Hindlimb muscle (tissue), 1 donor: ENCODE results near the gene INO80. TPM values are rescaled to one million over a fixed set of nuclear protein-coding genes. Genes with fewer than 3 reads are reported as not detected.
"Not testable (repeated sequence)": the region's sequence is repeated elsewhere in the genome, so short reads cannot be mapped to it uniquely, and the experiment has no call there.

ENCODE experiments used
- DNase-seq: peaks from one replicate; pipeline ENCODE4 v3.0.0-alpha.2; 2013
- polyA plus RNA-seq: library from polyadenylated mRNA; unstranded; fragments of 120-200 nt; gene quantifications from one replicate; pipeline ENCODE4 v1.2.1, GENCODE V29; 2013; ENCODE audit not compliant: insufficient read length

Gene INO80, protein sequence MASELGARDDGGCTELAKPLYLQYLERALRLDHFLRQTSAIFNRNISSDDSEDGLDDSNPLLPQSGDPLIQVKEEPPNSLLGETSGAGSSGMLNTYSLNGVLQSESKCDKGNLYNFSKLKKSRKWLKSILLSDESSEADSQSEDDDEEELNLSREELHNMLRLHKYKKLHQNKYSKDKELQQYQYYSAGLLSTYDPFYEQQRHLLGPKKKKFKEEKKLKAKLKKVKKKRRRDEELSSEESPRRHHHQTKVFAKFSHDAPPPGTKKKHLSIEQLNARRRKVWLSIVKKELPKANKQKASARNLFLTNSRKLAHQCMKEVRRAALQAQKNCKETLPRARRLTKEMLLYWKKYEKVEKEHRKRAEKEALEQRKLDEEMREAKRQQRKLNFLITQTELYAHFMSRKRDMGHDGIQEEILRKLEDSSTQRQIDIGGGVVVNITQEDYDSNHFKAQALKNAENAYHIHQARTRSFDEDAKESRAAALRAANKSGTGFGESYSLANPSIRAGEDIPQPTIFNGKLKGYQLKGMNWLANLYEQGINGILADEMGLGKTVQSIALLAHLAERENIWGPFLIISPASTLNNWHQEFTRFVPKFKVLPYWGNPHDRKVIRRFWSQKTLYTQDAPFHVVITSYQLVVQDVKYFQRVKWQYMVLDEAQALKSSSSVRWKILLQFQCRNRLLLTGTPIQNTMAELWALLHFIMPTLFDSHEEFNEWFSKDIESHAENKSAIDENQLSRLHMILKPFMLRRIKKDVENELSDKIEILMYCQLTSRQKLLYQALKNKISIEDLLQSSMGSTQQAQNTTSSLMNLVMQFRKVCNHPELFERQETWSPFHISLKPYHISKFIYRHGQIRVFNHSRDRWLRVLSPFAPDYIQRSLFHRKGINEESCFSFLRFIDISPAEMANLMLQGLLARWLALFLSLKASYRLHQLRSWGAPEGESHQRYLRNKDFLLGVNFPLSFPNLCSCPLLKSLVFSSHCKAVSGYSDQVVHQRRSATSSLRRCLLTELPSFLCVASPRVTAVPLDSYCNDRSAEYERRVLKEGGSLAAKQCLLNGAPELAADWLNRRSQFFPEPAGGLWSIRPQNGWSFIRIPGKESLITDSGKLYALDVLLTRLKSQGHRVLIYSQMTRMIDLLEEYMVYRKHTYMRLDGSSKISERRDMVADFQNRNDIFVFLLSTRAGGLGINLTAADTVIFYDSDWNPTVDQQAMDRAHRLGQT (N-terminal part only)
- polyA plus RNA-seq: 17.8 TPM

DNA sequence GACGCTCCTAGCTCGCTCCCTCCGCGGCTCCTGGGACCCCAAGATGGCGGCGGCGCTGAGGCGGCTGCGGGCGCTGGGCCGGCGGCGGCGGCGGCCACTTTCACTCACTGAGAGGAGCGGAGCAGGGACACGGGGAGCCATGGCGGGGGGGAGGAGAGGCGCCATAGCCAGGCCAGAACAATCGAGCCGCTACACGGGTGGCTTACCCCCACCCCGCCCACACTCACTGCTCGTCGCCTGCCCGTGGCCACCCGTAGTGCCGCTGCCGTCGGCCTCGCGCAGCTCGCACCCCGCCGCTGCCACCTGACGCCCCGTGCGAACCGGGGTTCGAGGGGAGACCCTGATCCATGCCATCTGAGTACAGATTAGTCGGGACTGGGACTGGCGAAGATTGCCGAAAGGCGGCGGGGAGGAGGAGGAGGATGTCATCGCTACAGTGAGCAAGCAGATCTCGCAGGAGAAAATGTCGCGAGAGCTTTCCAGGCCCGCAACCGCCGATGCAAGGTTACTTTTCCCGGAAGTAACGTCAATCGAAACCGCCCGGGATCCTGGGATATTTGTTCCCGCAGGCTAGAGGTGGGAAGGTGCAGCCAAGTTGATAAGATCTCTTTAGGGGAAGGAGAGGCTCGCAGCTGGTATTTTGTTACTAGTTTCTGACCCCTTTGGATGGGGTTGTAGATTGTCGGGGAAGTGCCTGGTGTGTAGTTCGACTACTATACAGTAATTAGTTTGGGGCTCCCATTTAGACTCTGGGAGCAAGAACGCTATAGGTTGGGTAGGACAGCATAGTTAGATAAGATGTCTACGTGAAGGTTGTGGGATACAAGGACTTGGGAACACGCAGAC lies at the start of gene INO80:
TSS of gene INO80 (minus strand) at position 165 of the 846 bp plus-strand sequence. CDS start 19,970 bp downstream, outside the sequence.
- peak; percentile 98 for DNase-seq

DNA sequence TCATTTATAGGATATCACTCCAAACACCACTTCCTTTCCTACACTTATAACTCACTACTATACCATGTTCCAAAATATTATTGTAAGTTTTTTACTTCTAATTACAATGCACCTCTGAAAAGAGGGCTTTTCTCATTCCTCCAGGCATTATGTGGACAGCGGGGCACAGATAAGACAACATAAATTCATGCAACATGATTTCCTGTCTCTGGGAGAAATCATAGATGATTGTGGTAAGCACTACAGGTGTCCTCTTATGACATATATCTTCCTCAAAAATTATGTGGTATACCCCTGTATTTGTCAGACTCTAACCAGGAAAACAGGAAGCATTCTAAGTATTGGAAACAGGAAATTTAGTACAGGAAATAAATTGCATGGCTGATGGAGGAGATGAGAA lies 45.7 kb upstream of the INO80 start:
- DNase-seq: no peak

DNA sequence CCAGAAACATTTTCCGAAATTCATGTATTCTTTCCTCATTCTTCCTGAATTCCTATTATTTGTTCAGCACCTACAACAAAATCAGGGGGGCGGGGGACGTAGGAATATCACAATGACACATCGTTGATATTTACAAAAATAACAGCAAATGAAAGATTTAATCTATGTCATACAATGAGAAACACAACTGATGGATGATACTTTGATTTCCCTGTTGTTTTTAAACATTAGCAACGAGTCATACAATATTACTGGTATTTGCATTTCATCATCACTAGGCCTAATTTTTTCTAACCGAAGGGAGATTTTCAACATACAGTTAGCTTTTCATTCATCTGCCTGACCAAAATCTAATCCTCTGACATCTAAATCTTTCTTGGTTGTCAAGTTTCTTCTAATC lies 45.3 kb upstream of the INO80 start:
- no peak for DNase-seq

- no peak for DNase-seq
Observed at GRCh38 chr15:41160639-41161315, 44.7 kb upstream of the INO80 start.

DNA sequence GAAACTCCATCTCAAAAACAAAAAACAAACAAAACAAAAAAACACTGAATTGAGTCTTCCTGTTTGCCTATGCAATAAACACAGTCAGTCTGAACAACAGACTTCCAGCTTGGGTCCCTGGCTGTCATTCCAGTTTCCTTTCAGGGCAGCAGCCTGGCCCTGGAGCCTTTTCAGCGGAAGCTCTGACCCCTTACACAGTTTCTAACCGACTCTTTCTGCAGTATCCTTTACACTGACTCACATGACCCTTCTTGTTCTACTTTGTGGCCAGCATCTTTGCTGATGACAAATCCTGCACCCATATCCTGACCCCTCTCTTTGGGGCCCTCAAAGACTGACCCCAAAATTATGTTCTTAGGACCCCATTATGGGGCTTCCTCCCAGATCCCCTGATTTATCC lies 38.3 kb upstream of the INO80 start:
- no peak for DNase-seq

GRCh38 chr15:41153733-41154132 lies 37.7 kb upstream of the INO80 start:
- DNase-seq: no peak

GRCh38 chr15:41151451-41152005 lies 35.4 kb upstream of the INO80 start:
- no peak for DNase-seq

DNA sequence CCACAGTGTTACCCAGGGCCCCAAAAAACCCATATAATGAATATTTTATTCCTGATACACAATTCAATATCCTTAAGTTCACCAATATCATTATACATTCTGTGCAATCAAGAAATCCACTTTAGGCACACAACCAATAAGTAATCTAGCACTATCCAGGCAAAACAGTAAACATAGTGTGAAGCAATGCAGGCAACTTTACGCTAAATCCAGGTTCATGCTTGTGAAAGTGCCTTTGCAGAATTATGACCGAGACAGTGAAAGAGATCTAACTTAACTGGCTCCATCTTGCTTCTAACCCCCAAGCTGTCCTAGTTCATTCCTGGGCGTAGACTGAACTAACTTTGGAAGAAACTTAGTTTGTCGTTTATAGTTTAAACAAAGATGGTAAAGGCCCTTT lies 34.2 kb upstream of the INO80 start:
- no peak for DNase-seq

- DNase-seq: no peak
Observed at GRCh38 chr15:41148065-41148464, 32.0 kb upstream of the INO80 start.

DNA sequence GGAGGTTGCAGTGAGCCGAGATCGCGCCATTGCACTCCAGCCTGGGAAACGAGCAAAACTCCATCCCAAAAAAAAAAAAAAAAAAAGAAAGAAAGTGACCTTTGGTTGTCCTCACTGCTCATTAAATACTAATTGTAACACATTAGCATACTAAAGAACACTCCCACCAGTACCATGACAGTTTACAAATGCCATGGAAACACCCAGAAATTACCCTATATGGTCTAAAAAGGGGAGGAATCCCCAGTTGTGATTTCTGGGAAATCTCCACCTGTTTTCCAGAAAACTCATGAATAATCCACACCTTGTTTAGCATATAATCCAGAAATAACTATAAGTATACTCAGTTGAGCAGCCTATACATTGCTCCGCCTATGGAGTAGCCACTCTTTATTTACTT lies 23.5 kb upstream of the INO80 start:
- no peak for DNase-seq

GRCh38 chr15:41139112-41139511 lies 23.0 kb upstream of the INO80 start:
- DNase-seq: not testable (repeated sequence)

- DNase-seq: not testable (repeated sequence)
Observed at GRCh38 chr15:41135580-41135979, 19.5 kb upstream of the INO80 start.

DNA sequence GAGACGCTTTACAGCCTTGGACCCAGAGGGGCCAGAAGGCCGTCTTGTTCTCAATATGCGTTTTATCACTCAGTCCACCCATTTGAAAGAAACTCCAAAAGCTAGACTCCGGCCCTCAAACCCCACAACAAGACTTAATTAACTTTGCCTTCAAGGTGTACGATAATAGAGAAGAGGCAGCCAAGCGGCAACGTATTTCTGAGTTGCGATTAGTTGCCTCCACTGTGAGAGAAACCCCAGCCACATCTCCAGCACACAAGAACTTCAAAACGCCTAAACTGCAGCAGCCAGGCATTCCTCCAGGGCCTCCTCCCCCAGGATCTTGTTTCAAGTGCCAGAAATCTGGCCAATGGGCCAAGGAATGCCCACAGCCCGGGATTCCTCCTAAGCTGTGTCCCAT lies 17.4 kb upstream of the INO80 start:
- DNase-seq: no peak

GRCh38 chr15:41132094-41132493 lies 16.0 kb upstream of the INO80 start:
- not testable (repeated sequence) for DNase-seq

DNA sequence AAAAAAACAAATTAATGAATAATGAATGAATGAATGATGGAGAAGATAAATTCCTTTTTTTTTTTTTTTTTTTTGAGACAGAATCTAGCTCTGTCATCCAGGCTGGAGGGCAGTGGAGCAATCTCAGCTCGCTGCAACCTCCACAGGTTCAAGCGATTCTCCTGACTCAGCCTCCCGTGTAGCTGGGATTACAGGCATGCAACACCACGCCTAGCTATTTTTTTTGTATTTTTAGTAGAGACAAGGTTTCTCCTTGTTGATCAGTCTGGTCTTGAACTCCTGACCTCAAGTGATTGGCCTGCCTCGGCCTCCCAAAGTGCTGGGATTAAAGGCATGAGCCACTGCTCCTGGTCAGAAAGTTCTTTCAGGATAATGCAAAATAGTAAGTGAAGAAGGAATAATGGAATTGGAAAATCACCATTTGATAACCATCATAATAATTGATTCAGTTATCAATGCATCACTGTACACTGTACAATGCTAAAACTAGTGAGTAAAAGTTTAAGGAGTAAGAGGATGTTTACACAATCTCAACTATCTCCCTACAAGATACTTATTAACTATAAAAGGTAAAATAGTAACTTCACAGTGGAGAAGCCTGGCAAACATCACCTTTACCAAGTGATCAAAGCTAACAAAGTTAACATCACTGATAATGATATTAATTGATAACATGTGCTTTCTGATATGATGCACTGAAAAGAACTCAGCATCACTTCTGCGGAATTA lies 12.3 kb upstream of the INO80 start:
- DNase-seq: no peak

- no peak for DNase-seq
Observed at GRCh38 chr15:41125931-41126642, 10.0 kb upstream of the INO80 start.

- no peak for DNase-seq
Observed at GRCh38 chr15:41125063-41125669, 9.1 kb upstream of the INO80 start.

DNA sequence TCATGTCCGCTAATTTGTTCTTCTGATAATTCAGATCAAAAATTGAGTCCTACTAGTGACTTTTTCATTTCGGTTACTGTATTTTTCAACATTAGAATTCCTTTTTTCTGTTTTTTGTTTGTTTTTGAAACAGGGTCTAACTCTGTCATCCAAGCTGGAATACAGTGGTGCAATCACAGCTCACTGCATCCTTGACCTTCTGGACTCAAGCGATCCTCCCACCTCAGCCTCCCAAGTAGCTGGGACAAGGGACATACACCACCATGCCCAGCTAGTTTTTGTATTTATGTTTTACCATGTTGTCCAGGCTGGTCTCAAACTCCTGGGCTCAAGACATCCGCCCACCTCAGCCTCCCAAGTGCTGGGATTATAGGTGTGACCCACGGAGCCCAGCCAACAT lies 8.0 kb upstream of the INO80 start:
- DNase-seq: no peak

DNA sequence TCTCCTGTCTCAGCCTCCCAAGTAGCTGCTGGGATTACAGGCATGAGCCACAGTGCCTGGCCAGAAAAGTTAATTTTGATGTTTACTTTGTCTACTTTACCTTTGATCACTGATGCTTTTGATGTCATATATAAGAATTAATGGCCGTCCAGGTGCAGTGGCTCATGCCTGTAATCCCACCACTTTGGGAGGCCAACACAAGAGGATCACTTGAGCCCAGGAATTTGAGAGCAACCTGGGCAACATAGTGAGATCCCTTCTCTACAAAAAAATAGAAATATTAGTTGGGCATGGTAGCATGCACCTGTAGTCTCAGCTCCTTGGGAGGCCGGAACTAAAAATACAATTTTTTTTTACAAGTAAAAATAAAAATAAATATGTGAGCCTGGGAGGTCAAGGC lies 6.8 kb upstream of the INO80 start:
- DNase-seq: no peak
